ENCODE data around the gene TNNT2.

GRCh38 chr1:201354151-201354900 is 23.2 kb downstream of the TNNT2 start:
- TF ChIP-seq, protein P1, sequence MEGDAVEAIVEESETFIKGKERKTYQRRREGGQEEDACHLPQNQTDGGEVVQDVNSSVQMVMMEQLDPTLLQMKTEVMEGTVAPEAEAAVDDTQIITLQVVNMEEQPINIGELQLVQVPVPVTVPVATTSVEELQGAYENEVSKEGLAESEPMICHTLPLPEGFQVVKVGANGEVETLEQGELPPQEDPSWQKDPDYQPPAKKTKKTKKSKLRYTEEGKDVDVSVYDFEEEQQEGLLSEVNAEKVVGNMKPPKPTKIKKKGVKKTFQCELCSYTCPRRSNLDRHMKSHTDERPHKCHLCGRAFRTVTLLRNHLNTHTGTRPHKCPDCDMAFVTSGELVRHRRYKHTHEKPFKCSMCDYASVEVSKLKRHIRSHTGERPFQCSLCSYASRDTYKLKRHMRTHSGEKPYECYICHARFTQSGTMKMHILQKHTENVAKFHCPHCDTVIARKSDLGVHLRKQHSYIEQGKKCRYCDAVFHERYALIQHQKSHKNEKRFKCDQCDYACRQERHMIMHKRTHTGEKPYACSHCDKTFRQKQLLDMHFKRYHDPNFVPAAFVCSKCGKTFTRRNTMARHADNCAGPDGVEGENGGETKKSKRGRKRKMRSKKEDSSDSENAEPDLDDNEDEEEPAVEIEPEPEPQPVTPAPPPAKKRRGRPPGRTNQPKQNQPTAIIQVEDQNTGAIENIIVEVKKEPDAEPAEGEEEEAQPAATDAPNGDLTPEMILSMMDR (IDR thresholded peaks at IDR 0.05; ENCODE audit: low read length) = no peak
- TF ChIP-seq EZH2 (optimal IDR thresholded peaks at IDR 0.05; ENCODE audit: low read depth, low read length) = no peak
